HEK293 (cell line): Measurements from ENCODE around the gene TNFRSF4.
A peak's percentile ranks its signal among the peaks of the same experiment; 100 is the strongest.

Source experiments
- KLF8 ChIP-seq: fragments of 450-650 bp; formaldehyde crosslinking; IDR thresholded peaks from 2 replicates; pipeline ENCODE4 v1.5.1; 2016; ENCODE audit warnings: missing biosample characterization, missing genetic modification characterization
- SCRT1 ChIP-seq: fragments of 450-650 bp; formaldehyde crosslinking; IDR thresholded peaks from 2 replicates; pipeline ENCODE4 v1.5.1; 2016; ENCODE audit warnings: missing biosample characterization, missing genetic modification characterization, borderline replicate concordance
- ZNF174 ChIP-seq: fragments of 450-650 bp; formaldehyde crosslinking; IDR thresholded peaks from 2 replicates; pipeline ENCODE4 v1.5.0; 2017; ENCODE audit warnings: missing biosample characterization, mild to moderate bottlenecking, missing genetic modification characterization
- ZNF23 ChIP-seq: fragments of 450-650 bp; formaldehyde crosslinking; IDR thresholded peaks from 2 replicates; pipeline ENCODE4 v1.5.1; 2016; ENCODE audit warnings: missing biosample characterization, missing genetic modification characterization, borderline replicate concordance
- ZNF324 ChIP-seq: fragments of 450-650 bp; formaldehyde crosslinking; IDR thresholded peaks from 2 replicates; pipeline ENCODE4 v1.5.1; 2016; ENCODE audit warnings: missing biosample characterization, missing genetic modification characterization
- ZNF449 ChIP-seq: fragments of 450-650 bp; formaldehyde crosslinking; IDR thresholded peaks from 2 replicates; pipeline ENCODE4 v1.5.1; 2017; ENCODE audit warnings: missing biosample characterization, mild to moderate bottlenecking, missing genetic modification characterization, moderate library complexity
- ZNF510 ChIP-seq: fragments of 450-650 bp; formaldehyde crosslinking; IDR thresholded peaks from 2 replicates; pipeline ENCODE4 v1.5.1; 2018; ENCODE audit warnings: mild to moderate bottlenecking, missing genetic modification characterization, missing biosample characterization; ENCODE audit not compliant: insufficient replicate concordance
- ZNF514 ChIP-seq: fragments of 450-650 bp; formaldehyde crosslinking; IDR thresholded peaks from 2 replicates; pipeline ENCODE4 v1.5.1; 2016; ENCODE audit warnings: missing biosample characterization, missing genetic modification characterization
- ZNF518A ChIP-seq: fragments of 450-650 bp; formaldehyde crosslinking; conservative IDR thresholded peaks from 2 replicates; pipeline ENCODE4 v1.5.1; 2016; ENCODE audit warnings: low read depth, missing biosample characterization, missing genetic modification characterization
- ZNF623 ChIP-seq: fragments of 450-650 bp; formaldehyde crosslinking; IDR thresholded peaks from 2 replicates; pipeline ENCODE4 v1.5.1; 2016; ENCODE audit warnings: missing biosample characterization, missing genetic modification characterization
- ZNF664 ChIP-seq: fragments of 450-650 bp; formaldehyde crosslinking; IDR thresholded peaks from 2 replicates; pipeline ENCODE4 v1.5.1; 2016; ENCODE audit warnings: missing biosample characterization, missing genetic modification characterization
- ZNF677 ChIP-seq: fragments of 450-650 bp; IDR thresholded peaks from 2 replicates; pipeline ENCODE4 v1.5.0; 2018; ENCODE audit warnings: missing biosample characterization, mild to moderate bottlenecking, missing genetic modification characterization, moderate library complexity
- ZNF692 ChIP-seq: fragments of 450-650 bp; formaldehyde crosslinking; IDR thresholded peaks from 2 replicates; pipeline ENCODE4 v1.5.1; 2016; ENCODE audit warnings: missing biosample characterization, missing genetic modification characterization
- ZNF76 ChIP-seq: fragments of 450-650 bp; formaldehyde crosslinking; IDR thresholded peaks from 2 replicates; pipeline ENCODE4; 2016; ENCODE audit warnings: low read depth, missing biosample characterization, missing genetic modification characterization, borderline replicate concordance
- ZNF792 ChIP-seq: fragments of 450-650 bp; formaldehyde crosslinking; IDR thresholded peaks from 2 replicates; pipeline ENCODE4 v1.5.1; 2016; ENCODE audit warnings: missing biosample characterization, missing genetic modification characterization
- TF ChIP-seq, protein P1 (sequence below): fragments of 450-650 bp; formaldehyde crosslinking; IDR thresholded peaks from 2 replicates; pipeline ENCODE4 v1.5.1; 2016; ENCODE audit warnings: missing biosample characterization, missing genetic modification characterization
- TF ChIP-seq, protein P2 (sequence below): fragments of 450-650 bp; formaldehyde crosslinking; IDR thresholded peaks from 2 replicates; pipeline ENCODE4 v1.5.1; 2016; ENCODE audit warnings: missing biosample characterization, missing genetic modification characterization, borderline replicate concordance
- TF ChIP-seq, protein P3 (sequence below): fragments of 450-650 bp; formaldehyde crosslinking; IDR thresholded peaks from 2 replicates; pipeline ENCODE4 v1.5.1; 2016; ENCODE audit warnings: missing biosample characterization, missing genetic modification characterization

Gene TNFRSF4

DNA sequence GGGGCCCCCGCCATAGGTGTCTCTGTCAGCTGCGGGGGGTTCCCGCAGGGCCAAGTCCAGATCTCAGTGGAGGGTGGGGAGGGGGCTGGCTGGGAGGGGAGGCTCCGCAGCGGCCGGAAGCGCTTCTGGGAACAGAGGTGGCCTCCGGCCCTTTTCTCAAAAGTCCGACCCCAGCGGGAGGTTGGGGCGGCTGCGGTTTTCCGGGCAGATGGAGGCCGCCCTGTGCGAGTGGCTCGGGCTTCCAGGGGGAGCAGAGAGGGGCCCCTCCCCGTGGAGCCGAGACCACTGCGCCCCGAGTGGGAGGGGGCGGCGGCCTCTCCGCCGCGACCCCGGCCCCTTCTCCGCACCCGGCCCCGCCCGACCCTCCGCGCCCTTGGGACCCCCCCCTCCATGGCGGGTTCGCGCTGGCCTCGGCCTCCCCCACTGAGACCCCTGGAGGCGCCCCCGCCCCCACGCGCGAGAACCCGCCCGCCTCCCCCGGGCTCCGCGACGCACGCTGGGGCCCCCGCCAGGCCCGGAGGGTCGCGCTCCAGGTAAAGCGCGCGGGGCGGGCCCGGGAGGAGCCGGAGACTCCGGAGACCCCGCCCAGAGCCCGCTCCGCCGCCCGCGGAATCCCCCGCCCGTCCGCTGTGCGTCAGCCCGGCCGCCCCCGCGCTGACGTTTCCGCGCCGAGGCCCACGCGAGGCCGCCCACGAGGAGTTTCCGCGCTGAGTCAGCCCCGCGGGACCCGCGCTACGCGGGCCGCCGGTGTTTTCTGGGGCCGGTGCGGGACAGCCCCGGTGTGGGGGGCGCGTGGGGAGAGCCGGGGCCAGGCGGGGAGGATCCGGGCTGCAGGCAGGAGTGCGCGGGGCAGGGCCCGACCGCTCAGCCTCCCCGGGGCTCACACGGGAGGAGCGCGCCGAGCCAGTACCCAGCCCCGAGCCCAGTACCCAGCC is 12.8 kb downstream of the TNFRSF4 start (continued):
- TF ChIP-seq ZNF518A (tag by site-specific recombination) (no peak), ZNF324 (tag by site-specific recombination) (no peak), ZNF449 (tag by site-specific recombination) (peak; percentile 49; the same call in 1 of the 2 replicates), ZNF792 (tag by site-specific recombination) (no peak), ZNF664 (no peak), ZNF174 (tag by site-specific recombination) (no peak), ZNF76 (tag by site-specific recombination) (0 out of 2 replicates have a peak, but pooled peaks have one; percentile 31), ZNF692 (tag by site-specific recombination) (no peak; the same call in 1 of the 2 replicates), ZNF623 (tag by site-specific recombination) (no peak), KLF8 (tag by site-specific recombination) (0 out of 2 replicates have a peak, but pooled peaks have one; percentile 18), ZNF514 (tag by site-specific recombination) (no peak), SCRT1 (tag by site-specific recombination) (no peak), ZNF510 (tag by site-specific recombination) (no peak), ZNF677 (tag by site-specific recombination) (no peak), ZNF23 (no peak)
- TF ChIP-seq, protein P1, sequence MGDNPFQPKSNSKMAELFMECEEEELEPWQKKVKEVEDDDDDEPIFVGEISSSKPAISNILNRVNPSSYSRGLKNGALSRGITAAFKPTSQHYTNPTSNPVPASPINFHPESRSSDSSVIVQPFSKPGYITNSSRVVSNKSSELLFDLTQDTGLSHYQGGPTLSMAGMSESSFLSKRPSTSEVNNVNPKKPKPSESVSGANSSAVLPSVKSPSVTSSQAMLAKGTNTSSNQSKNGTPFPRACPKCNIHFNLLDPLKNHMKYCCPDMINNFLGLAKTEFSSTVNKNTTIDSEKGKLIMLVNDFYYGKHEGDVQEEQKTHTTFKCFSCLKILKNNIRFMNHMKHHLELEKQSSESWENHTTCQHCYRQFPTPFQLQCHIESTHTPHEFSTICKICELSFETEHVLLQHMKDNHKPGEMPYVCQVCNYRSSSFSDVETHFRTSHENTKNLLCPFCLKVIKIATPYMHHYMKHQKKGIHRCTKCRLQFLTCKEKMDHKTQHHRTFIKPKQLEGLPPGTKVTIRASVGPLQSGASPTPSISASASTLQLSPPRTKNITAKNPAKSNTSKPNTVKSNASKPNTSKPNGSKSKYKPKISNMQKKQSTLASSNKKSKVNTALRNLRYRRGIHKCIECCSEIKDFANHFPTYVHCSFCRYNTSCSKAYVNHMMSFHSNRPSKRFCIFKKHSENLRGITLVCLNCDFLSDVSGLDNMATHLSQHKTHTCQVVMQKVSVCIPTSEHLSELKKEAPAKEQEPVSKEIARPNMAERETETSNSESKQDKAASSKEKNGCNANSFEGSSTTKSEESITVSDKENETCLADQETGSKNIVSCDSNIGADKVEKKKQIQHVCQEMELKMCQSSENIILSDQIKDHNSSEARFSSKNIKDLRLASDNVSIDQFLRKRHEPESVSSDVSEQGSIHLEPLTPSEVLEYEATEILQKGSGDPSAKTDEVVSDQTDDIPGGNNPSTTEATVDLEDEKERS: no peak
- TF ChIP-seq, protein P2, sequence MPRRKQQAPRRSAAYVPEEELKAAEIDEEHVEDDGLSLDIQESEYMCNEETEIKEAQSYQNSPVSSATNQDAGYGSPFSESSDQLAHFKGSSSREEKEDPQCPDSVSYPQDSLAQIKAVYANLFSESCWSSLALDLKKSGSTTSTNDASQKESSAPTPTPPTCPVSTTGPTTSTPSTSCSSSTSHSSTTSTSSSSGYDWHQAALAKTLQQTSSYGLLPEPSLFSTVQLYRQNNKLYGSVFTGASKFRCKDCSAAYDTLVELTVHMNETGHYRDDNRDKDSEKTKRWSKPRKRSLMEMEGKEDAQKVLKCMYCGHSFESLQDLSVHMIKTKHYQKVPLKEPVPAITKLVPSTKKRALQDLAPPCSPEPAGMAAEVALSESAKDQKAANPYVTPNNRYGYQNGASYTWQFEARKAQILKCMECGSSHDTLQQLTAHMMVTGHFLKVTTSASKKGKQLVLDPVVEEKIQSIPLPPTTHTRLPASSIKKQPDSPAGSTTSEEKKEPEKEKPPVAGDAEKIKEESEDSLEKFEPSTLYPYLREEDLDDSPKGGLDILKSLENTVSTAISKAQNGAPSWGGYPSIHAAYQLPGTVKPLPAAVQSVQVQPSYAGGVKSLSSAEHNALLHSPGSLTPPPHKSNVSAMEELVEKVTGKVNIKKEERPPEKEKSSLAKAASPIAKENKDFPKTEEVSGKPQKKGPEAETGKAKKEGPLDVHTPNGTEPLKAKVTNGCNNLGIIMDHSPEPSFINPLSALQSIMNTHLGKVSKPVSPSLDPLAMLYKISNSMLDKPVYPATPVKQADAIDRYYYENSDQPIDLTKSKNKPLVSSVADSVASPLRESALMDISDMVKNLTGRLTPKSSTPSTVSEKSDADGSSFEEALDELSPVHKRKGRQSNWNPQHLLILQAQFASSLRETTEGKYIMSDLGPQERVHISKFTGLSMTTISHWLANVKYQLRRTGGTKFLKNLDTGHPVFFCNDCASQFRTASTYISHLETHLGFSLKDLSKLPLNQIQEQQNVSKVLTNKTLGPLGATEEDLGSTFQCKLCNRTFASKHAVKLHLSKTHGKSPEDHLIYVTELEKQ (tag by site-specific recombination): no peak
- TF ChIP-seq, protein P3, sequence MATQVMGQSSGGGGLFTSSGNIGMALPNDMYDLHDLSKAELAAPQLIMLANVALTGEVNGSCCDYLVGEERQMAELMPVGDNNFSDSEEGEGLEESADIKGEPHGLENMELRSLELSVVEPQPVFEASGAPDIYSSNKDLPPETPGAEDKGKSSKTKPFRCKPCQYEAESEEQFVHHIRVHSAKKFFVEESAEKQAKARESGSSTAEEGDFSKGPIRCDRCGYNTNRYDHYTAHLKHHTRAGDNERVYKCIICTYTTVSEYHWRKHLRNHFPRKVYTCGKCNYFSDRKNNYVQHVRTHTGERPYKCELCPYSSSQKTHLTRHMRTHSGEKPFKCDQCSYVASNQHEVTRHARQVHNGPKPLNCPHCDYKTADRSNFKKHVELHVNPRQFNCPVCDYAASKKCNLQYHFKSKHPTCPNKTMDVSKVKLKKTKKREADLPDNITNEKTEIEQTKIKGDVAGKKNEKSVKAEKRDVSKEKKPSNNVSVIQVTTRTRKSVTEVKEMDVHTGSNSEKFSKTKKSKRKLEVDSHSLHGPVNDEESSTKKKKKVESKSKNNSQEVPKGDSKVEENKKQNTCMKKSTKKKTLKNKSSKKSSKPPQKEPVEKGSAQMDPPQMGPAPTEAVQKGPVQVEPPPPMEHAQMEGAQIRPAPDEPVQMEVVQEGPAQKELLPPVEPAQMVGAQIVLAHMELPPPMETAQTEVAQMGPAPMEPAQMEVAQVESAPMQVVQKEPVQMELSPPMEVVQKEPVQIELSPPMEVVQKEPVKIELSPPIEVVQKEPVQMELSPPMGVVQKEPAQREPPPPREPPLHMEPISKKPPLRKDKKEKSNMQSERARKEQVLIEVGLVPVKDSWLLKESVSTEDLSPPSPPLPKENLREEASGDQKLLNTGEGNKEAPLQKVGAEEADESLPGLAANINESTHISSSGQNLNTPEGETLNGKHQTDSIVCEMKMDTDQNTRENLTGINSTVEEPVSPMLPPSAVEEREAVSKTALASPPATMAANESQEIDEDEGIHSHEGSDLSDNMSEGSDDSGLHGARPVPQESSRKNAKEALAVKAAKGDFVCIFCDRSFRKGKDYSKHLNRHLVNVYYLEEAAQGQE (tag by site-specific recombination): no peak
